ENCODE measurements around the gene SLFN11.

DNA sequence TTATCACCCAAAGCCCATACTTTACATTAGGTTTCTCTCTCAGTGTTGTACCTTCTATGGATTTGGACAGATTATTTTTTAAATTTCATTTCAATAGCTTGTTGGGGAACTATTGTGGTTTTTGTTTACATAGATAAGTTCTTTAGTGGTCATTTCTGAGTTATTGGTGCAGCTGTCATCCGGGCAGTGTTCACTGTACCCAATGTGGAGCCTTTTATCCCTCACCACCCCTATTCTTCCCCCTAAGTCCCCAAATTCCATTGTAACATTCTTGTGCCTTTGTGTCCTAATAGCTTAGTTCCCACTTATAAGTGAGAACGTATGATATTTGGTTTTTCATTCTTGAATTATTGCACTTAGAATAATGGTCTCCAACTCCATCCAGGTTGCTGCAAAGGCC lies 57.5 kb downstream of the SLFN11 start:
- TF ChIP-seq, protein P1, sequence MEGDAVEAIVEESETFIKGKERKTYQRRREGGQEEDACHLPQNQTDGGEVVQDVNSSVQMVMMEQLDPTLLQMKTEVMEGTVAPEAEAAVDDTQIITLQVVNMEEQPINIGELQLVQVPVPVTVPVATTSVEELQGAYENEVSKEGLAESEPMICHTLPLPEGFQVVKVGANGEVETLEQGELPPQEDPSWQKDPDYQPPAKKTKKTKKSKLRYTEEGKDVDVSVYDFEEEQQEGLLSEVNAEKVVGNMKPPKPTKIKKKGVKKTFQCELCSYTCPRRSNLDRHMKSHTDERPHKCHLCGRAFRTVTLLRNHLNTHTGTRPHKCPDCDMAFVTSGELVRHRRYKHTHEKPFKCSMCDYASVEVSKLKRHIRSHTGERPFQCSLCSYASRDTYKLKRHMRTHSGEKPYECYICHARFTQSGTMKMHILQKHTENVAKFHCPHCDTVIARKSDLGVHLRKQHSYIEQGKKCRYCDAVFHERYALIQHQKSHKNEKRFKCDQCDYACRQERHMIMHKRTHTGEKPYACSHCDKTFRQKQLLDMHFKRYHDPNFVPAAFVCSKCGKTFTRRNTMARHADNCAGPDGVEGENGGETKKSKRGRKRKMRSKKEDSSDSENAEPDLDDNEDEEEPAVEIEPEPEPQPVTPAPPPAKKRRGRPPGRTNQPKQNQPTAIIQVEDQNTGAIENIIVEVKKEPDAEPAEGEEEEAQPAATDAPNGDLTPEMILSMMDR (IDR thresholded peaks at IDR 0.05), result no peak
- no peak for TF ChIP-seq POLR2A (IDR thresholded peaks at IDR 0.05)
